Amniotic epithelial cell (primary cell): ENCODE data around the gene ZNF688.
A peak's percentile ranks its signal among the peaks of the same experiment; 100 is the strongest.
"Not testable (repeated sequence)": the region's sequence is repeated elsewhere in the genome, so short reads cannot be mapped to it uniquely, and the experiment has no call there.

ENCODE experiments used
- DNase-seq: peaks from one replicate; pipeline ENCODE4 v3.0.0-alpha.2; 2010; ENCODE audit warnings: low read depth

ZNF688 gene

GRCh38 chr16:30533748-30534367 is 37.7 kb downstream of the ZNF688 start:
- DNase-seq: no peak

- DNase-seq: no peak
Observed at GRCh38 chr16:30533146-30533522, 38.4 kb downstream of the ZNF688 start.

DNA sequence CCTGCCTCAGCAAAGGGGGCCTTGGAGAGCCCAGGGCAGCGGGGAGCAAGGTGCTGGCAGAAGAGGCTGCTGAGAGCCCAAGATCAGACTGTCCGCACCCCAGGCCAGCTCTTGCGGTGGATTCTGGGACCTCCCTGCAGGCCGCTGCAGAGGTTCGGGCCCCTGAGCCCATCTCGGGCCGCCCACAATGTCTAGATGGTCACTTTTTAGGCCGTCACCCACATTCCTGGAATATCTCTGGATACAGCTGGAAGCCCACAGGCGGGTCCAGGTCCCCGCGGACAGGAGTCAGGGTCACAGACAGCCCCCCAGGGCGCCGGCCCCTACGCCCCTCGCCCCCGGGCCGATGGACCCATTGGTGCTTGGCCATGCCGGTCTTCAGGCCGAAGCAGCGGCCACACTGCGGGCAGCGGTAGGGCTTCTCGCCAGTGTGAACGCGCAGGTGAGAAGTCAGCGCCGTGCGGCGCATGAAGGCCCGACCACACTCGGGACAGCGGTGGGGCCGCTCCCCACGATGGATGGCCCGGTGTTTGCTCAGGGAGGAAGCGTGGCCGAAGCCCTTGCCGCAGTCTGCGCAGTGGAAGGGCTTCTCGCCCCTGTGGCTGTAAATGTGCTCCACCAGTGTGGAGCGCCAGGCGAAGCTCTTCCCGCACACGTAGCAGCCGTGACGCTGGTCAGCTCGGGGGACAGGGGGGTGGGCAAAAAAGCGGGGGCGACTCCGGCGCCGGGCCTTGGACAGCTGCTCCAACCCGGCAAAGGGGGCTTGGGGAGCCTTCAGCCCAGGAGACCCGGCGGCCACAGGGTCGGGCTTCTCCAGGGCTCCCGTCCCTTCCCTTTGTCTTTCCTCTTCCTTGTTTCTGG is 39.0 kb downstream of the ZNF688 start:
- DNase-seq: no peak

DNA sequence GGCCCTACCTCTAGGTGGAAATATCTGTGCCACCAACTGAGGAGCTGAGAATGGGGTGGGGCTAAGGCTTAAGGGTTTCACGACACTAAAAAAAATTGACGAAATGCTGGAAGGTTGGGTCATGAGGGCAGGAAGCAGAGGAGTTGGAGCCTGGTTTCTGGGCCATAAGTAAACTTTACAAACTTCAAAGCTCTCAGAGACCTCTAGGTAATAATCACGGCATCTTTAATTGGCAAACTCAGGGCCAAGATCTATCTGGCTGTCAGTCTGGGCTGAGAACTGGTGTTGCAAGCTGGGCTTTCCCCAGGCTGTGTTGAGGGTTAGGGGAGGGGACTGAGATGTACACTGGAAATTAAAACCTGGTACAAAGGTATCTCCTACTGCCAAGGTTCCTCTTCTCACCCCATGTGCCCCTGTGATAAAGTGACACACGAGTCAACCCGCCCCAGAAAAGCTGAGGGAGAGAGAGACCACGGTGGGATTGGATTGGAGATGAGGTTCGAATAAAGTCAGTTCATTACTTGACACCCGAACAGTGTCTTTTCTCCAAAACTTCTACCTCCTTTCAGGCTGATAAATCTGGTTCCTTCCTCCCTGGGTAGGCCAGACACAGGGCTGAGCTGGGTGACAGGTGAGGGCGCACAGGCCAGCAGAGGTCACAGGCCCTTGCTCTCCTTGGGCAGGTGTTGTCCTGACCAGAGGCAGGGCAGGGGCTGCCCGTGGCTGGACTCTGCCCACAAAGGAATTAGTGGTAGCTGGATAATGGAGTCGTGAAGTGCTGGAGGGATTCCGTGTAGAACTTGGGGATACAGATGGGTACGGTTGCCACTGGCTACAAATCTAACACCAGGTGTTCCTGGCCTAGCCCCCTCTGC is 41.1 kb downstream of the ZNF688 start:
- DNase-seq: no peak

DNA sequence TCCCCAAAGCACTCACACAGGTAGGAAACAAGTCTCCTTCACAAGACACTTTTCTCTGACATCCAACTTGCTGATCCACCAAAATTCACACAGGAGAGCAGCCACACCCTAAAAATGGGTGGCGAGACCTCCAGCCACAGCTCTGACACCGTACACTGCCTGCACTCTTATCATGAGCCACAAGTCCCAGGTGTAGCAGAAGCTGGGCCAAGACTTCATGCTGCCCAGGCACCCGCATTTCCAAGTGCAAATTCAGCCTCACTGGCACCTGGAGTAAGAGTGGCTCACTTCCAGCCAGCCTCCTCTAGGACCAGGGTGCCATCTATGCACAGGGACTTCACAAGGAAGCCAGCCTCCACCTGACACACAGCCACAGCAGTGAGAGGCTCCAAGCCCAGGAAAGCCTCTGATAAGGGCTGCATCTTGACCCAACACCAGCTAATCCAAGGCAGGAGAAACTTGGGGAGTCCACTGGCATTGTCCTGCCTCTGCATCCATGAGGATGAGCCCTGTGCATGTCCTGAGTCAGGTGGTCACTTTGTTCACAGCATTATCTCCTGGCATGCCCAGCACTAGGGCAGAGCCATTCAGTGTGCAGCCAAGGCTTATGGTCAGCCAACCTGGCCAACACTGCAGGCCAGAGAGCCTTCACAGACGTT is 42.6 kb downstream of the ZNF688 start:
- no peak for DNase-seq

DNA sequence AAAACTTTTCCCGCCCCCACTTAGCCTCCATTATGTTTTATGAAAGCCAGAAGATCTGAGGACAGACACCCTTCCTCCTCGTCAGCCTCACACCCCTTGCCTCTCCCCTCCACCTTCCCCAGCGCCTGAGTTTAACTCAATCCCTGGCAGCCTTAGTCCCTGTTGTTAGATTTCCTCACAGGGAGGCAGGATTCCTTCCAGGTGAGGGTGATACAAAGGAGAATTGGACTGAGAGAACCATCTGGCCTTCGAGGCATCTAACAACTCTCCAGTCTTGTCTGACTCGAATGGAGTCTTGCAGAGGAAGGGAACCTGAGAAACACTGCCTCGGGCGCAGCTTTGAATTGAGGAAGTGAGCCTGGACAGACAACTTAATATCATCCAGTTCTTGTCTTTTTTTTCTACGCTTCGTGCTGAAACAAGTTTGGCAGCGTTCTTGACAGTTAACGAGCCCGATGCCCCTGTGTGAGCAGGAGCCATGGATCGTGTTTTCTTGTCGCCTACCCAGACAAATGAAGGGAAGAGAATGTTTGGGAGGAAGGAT is 43.8 kb downstream of the ZNF688 start:
- DNase-seq: no peak

GRCh38 chr16:30526823-30527634 is 44.5 kb downstream of the ZNF688 start:
- DNase-seq: peak; percentile 96

DNA sequence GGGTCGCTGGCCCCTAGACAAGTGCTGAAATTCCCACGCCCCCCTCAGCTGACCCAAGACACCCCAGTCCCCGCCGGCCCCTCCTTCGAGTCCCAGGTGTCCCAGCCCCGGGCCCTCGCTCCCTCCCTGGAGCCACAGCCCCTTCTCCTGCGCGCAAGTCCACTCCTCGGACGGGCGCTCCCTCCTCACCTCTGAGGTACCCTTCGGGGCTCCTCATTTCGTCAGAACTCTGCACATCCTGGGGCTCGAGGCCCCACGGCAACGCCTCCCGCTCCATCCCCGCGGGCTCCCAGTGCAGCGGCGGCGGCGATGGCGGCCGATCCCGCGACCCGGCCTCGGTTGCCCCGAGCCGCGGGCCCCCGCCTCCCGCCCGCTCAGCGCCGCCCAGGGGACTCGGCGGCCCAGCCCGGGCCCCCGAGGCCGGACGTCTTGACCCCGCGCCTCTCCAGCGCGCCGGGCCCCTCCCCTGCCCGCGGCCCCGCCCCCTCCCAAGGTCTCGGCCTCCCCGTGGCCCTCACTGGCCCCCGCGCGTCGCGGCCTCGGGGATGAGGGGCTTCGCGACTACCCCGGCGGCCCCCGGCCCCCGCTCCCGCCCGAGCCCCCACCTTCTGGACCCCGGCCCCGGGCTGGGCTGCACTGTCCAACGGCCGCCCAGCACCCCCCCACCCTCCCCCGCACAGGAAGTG is 45.2 kb downstream of the ZNF688 start, which contains the start of gene ZNF768:
ZNF768 (minus strand) TSS at position 430 of the 686 bp plus-strand sequence; CDS start at position 277, 153 bp downstream.
- peak; percentile 33 for DNase-seq

DNA sequence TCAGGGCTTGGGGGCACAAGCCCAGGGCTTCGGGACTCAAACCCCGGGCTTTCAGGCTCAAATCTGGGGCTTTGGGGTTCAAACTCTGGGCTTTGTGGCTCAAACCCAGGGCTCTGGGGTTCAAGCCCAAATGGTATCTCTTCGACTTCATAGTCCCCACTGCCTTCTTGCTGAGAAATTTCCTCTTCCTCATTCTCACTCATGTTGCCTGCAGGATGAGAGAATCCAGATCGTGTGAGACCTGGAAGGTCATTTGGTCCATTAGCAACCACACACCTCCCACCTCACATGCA is 45.7 kb downstream of the ZNF688 start:
- DNase-seq: no peak

DNA sequence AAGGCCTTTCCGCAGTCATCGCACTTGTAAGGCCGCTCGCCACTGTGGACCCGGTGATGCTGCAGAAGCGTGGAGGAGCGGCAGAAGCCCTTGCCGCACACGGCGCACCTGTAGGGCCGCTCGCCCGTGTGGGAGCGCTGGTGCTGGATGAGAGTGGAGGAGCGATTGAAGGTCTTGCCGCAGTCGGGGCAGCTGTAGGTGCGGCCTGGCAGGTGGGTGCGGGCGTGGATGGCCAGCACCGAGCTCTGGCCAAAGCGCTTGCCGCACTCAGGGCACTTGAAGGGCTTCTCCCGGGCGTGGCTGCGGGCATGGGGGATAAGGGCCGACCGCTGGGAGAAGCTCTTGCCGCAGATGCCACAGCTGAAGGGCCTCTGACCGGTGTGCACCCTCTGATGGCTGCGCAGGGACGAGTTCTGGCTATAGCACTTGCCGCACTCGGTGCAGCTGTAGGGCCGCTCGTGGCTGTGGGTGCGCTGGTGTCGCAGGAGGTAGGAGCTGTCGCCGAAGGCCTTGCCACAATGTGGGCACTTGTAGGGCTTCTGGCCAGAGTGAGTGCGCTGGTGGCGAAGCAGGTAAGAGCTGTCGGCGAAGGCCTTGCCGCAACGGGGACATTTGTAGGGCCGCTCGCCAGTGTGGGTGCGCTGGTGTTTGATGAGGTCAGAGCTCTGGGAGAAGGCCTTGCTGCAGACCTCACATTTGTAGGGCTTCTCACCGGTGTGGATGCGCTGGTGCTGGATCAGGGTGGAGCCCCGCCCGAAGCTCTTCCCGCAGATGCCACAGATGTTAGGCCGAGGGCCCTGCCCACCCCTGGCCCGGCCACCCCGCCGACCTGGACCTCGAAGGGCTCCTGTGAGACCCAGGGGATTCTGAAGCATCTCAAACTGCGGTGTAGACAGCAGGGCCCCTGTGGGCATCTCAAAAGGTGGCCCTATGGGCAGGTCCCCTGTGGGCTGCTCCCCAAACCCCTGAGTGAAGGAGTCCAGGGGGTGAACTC is 46.6 kb downstream of the ZNF688 start:
- DNase-seq: no peak

DNA sequence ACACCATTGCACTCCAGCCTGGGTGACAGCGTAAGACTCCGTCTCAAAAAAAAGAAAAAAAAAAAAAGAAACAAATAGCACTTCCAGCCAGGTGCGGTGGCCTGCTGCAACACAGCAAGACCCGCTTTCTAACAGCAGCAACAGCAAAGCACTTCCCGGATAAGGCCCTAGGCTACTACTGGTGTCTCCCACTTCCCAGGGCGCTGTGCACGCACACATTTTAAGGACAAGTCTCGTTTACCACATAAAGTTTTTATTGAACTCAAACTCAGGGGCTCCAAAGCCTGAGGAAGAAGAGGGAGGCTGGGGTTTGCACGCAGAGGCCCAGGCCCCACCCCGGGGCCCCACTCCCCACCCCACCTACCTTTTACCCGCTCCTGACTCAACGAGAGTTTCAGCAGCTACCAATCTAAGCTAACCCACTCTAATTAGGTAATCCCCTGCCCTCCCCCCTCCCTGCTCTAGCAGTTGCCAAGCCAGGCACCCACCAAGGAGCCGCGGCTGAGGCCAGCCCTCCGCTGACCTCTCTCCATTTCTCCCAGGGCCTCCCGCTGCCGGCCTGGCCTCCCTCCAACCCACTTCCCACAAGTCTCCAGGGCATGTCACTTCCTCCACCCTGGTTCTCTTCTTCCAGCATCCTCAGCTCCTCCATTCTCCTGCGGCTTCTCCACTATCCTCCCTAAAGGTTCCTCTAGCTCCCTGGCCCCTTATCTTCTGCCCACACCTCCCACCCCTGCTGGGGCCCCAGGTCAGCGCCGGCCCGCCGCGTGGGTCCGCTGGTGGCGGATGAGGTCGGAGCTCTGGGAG is 47.5 kb downstream of the ZNF688 start:
- DNase-seq: peak; percentile 10

DNA sequence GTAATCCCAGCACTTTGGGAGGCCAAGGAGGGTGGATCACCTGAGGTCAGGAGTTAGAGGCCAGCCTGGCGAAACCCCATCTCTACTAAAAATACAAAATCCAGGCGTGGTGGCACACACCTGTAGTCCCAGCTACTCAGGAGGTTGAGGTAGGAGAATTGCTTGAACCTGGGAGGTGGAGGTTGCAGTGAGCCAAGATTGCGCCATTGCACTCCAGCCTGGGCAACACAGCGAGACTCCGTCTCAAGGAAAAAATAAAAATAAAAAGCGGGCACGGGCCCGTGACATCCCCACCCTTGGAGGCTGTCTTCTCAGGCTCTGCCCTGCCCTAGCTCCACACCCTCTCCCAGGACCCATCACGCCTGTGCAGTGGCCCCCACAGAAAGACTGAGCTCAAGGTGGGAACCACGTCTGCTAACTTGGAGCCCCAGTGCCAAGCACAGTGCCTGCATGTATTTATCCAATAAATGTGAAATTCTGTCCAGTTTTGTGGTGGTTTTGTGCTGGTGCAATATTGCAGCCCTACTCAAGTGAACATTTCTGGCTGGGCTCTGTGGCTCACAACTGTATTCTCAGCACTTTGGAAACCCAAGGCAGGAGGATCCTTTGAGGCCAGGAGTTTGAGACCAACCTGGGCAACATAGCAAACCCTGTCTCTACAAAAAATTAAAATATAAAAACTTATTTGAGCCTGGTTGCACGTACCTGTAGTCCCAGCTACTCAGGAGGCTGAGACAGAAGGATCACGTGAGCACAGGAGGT is 48.6 kb downstream of the ZNF688 start:
- not testable (repeated sequence) for DNase-seq

DNA sequence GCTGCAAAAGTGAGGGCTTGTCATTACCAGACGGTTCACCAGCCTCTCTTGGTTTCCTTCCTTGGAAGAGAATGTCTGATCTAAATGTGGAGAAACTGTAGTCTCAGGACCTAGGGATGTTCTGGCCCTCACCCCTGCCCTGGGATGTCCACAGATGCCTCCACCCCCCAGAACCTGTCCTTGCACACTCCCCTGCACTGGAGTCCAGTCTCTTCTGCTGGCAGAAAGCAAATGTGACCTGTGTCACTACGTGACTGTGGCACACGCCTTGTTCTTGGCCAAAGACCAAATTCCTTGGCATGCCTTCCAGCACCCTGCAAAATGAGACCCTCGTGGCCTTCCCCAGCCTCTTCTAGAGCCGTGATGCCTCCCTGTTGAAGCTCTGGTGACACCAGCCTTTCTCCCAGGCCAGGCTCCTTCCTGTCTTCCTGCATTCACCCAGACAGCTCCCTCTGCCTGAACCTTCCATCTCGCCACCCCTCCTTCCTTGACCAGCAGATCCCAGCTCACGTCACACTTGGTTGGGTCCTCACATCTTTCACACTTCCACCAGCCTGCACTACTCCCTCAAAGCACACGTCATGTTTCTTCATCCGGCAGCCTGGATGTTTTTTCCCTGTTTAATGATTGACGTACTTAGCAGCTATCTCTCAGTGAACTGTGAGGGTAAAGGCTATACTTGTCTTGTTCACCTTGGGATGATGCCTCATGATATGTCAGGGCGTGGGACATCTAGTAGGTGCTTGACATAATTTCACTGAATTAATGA is 49.5 kb downstream of the ZNF688 start:
- no peak for DNase-seq

DNA sequence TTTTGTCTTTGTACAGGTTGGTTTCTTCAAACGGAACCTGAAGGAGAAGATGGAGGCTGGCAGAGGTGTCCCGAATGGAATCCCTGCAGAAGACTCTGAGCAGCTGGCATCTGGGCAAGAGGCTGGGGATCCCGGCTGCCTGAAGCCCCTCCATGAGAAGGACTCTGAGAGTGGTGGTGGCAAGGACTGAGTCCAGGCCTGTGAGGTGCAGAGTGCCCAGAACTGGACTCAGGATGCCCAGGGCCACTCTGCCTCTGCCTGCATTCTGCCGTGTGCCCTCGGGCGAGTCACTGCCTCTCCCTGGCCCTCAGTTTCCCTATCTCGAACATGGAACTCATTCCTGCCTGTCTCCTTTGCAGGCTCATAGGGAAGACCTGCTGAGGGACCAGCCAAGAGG is 50.0 kb downstream of the ZNF688 start:
- DNase-seq: no peak
